NB4 (cell line): Measurements from ENCODE around the gene ACHE.

Experiments used
- CTCF ChIP-seq: IDR thresholded peaks from one replicate; pipeline ENCODE4 v1.5.1; 2012; ENCODE audit warnings: low read depth, low read length
- MAX ChIP-seq: IDR thresholded peaks from 2 replicates; pipeline ENCODE4 v1.6.1; 2011; ENCODE audit warnings: low read depth, low read length
- MYC ChIP-seq: IDR thresholded peaks from 2 replicates; pipeline ENCODE4 v1.6.1; 2011; ENCODE audit warnings: low read depth, low read length
- POLR2A ChIP-seq: IDR thresholded peaks from 2 replicates; pipeline ENCODE4 v1.6.1; 2011; ENCODE audit warnings: mild to moderate bottlenecking; ENCODE audit not compliant: insufficient read length; ENCODE audit errors: extremely low read depth

- peak; percentile 83 for TF ChIP-seq CTCF
- TF ChIP-seq POLR2A, result no peak
- no peak for TF ChIP-seq MYC
- peak; percentile 43; the same call in 1 of the 2 replicates for TF ChIP-seq MAX
These were observed 1.3 kb upstream of the ACHE start for GRCh38 chr7:100896732-100897608.
